Endothelial cell of umbilical vein (primary cell): ENCODE data around the gene VPS41. TPM values are rescaled to one million over a fixed set of nuclear protein-coding genes. Genes with fewer than 3 reads are reported as not detected.

ENCODE experiments used
- BruUV-seq: library from RNA; stranded (reverse); fragments of 400-500 nt; replicated peaks from 2 replicates; lab custom pipeline; 2021; lab: Mats Ljungman, UMichigan
- CTCF ChIA-PET: fragments of 300-600, 350-600 bp; sonication (Branson Sonifier 250); formaldehyde crosslinking; loops from one replicate; lab custom pipeline; 2021; ENCODE audit warnings: antibody characterized with exemption, inconsistent platforms; lab: Charles Lee
- POLR2A ChIA-PET: fragments of 300-600, 350-600 bp; sonication (Branson Sonifier 250); formaldehyde crosslinking; loops from one replicate; lab custom pipeline; 2021; ENCODE audit warnings: antibody characterized with exemption, inconsistent platforms; lab: Charles Lee
- DNase-seq: peaks from one replicate; pipeline ENCODE4 v3.0.0-alpha.2; 2011; ENCODE audit warnings: low read depth, low spot score
- FAIRE-seq: peaks from 2 replicates; lab custom pipeline; 2011; peaks lifted over from hg19 to GRCh38; lab: Jason Lieb, UNC
- H2AFZ ChIP-seq: 2 replicates; pipeline ENCODE4 v1.6.0; 2012; ENCODE audit warnings: low read depth, low read length, control low read depth, inconsistent platforms
- H3K27ac ChIP-seq: 2 replicates; pipeline ENCODE4 v1.5.1; 2011; ENCODE audit warnings: low read depth, mild to moderate bottlenecking, control low read depth, low read length, moderate library complexity; ENCODE audit not compliant: insufficient read depth
- H3K27me3 ChIP-seq, 2 experiments: 2 replicates each; pipeline versions ENCODE4 v1.6.0 to v1.6.1; 2011; ENCODE audit warnings: low read length in 2 of 2, mixed read lengths in 1 of 2; ENCODE audit not compliant: control insufficient read depth in 2 of 2, insufficient read depth in 2 of 2
- H3K36me3 ChIP-seq, 2 experiments: 2 replicates in 1 of 2; 3 replicates in 1 of 2; pipeline ENCODE4 v1.5.1; 2011; ENCODE audit warnings: low read length in 2 of 2, mild to moderate bottlenecking in 1 of 2, moderate library complexity in 1 of 2; ENCODE audit not compliant: control insufficient read depth in 2 of 2, insufficient read depth in 2 of 2; ENCODE audit errors: extremely low read depth in 1 of 2
- H3K4me1 ChIP-seq: 3 replicates; pipeline ENCODE4 v1.5.1; 2011; ENCODE audit warnings: mild to moderate bottlenecking, low read length; ENCODE audit not compliant: control insufficient read depth, insufficient read depth; ENCODE audit errors: extremely low read depth
- H3K4me2 ChIP-seq: 2 replicates; pipeline ENCODE4 v1.6.1; 2011; ENCODE audit warnings: low read length, control low read depth, mixed read lengths; ENCODE audit not compliant: insufficient read depth
- H3K4me3 ChIP-seq, 3 experiments: fragments of 200-600 bp in 1 of 3; sonication (generic), shearing (Covaris generic) in 1 of 3; replicated peaks in 1 of 3; 2 replicates each; pipeline ENCODE4 v1.5.1; 2011 to 2016; ENCODE audit warnings: control low read depth in 3 of 3, low read length in 3 of 3, mild to moderate bottlenecking in 2 of 3, inconsistent platforms in 1 of 3, low read depth in 1 of 3, moderate library complexity in 1 of 3; ENCODE audit not compliant: insufficient read depth in 1 of 3
- H3K79me2 ChIP-seq: 2 replicates; pipeline ENCODE4 v1.6.0; 2012; ENCODE audit warnings: low read length, inconsistent platforms; ENCODE audit not compliant: control insufficient read depth, insufficient read depth
- H3K9ac ChIP-seq: replicated peaks from 2 replicates; pipeline ENCODE3; 2011; ENCODE audit warnings: low read length, control low read depth; ENCODE audit not compliant: insufficient read depth; ENCODE audit errors: extremely low read depth
- H3K9me1 ChIP-seq: replicated peaks from 3 replicates; pipeline ENCODE4 v1.6.0; 2011; ENCODE audit warnings: mild to moderate bottlenecking, low read length; ENCODE audit not compliant: control insufficient read depth, insufficient read depth; ENCODE audit errors: extremely low read depth
- H3K9me3 ChIP-seq: replicated peaks from 2 replicates; pipeline ENCODE4 v1.5.1; 2012; ENCODE audit warnings: low read length, inconsistent platforms; ENCODE audit not compliant: control insufficient read depth, insufficient read depth
- H4K20me1 ChIP-seq: replicated peaks from 2 replicates; pipeline ENCODE3; 2011; ENCODE audit warnings: mild to moderate bottlenecking, low read length; ENCODE audit not compliant: control insufficient read depth, insufficient read depth; ENCODE audit errors: extremely low read depth
- EZH2 ChIP-seq: IDR thresholded peaks from 2 replicates; pipeline ENCODE4 v1.6.1; 2012; ENCODE audit warnings: borderline replicate concordance, low read depth, mild to moderate bottlenecking, moderate library complexity, low read length, inconsistent platforms; ENCODE audit not compliant: severe bottlenecking
- FOS ChIP-seq: IDR thresholded peaks from 2 replicates; pipeline ENCODE4 v1.6.1; 2011; ENCODE audit warnings: mild to moderate bottlenecking, low read length, moderate library complexity, borderline replicate concordance; ENCODE audit not compliant: insufficient read depth
- GATA2 ChIP-seq: IDR thresholded peaks from 2 replicates; pipeline ENCODE4 v1.7.0; 2011; ENCODE audit warnings: low read depth, mild to moderate bottlenecking, moderate library complexity, mixed read lengths, low read length; ENCODE audit not compliant: insufficient read length, insufficient read depth
- JUN ChIP-seq: IDR thresholded peaks from 2 replicates; pipeline ENCODE4 v1.6.1; 2011; ENCODE audit warnings: borderline replicate concordance, low read depth; ENCODE audit not compliant: insufficient read length, insufficient read depth
- MAX ChIP-seq: IDR thresholded peaks from 2 replicates; pipeline ENCODE4 v1.6.1; 2011; ENCODE audit not compliant: insufficient read depth, insufficient read length
- MYC ChIP-seq: IDR thresholded peaks from one replicate; pipeline ENCODE4 v1.6.1; 2011; ENCODE audit warnings: mild to moderate bottlenecking, low read depth, low read length
- POLR2A ChIP-seq: IDR thresholded peaks from 2 replicates; pipeline ENCODE4 v1.6.1; 2012; ENCODE audit warnings: low read depth, mild to moderate bottlenecking, control low read depth, low read length
- POLR2AphosphoS5 ChIP-seq: IDR thresholded peaks from 2 replicates; pipeline ENCODE4 v1.6.1; 2012; ENCODE audit warnings: low read depth, mild to moderate bottlenecking, control low read depth, low read length, moderate library complexity; ENCODE audit not compliant: insufficient read depth
- dilution Hi-C: fragments of 300-500 bp; cut with MboI; formaldehyde crosslinking; loops from one replicate; pipeline ENCODE4 v1.15.0; 2019; ENCODE audit warnings: low sequenced_read_pairs; ENCODE audit not compliant: extremely low pct_ligation_motif_present
- intact Hi-C: fragments of 100-400 bp; cut with micrococcal nuclease; formaldehyde crosslinking; loops from one replicate; pipeline ENCODE4 v1.10.0; 2022
- polyA plus RNA-seq, 4 experiments: library from polyadenylated mRNA; depleted of rRNA in 3 of 4; stranded (reverse) in 3 of 4; unstranded in 1 of 4; fragments of >200 nt; gene quantifications; 2 replicates each; pipeline versions ENCODE4 v1.2.1 to v1.2.3, GENCODE V29; 2011 to 2012; ENCODE audit warnings: missing spikeins in 1 of 4
- total RNA-seq: library from RNA; stranded (reverse); gene quantifications from 2 replicates; pipeline ENCODE4 v1.2.3, GENCODE V29; 2021
- TF ChIP-seq, protein P1 (sequence below), 2 donors: IDR thresholded peaks; 1 replicate in 1 of 2; 2 replicates in 1 of 2; pipeline ENCODE4 v1.5.1; 2011; ENCODE audit warnings: low read length in 2 of 2, mild to moderate bottlenecking in 2 of 2, moderate library complexity in 2 of 2, control low read depth in 1 of 2, inconsistent platforms in 1 of 2, low read depth in 1 of 2; ENCODE audit not compliant: insufficient read depth in 1 of 2; ENCODE audit errors: extremely low read depth in 1 of 2

VPS41 gene
- total and polyA plus RNA-seq, 2 donors (not counting 3 experiments of a cell fraction or from before 2014, with no cell fraction given): 14.3 to 79.8 TPM

DNA sequence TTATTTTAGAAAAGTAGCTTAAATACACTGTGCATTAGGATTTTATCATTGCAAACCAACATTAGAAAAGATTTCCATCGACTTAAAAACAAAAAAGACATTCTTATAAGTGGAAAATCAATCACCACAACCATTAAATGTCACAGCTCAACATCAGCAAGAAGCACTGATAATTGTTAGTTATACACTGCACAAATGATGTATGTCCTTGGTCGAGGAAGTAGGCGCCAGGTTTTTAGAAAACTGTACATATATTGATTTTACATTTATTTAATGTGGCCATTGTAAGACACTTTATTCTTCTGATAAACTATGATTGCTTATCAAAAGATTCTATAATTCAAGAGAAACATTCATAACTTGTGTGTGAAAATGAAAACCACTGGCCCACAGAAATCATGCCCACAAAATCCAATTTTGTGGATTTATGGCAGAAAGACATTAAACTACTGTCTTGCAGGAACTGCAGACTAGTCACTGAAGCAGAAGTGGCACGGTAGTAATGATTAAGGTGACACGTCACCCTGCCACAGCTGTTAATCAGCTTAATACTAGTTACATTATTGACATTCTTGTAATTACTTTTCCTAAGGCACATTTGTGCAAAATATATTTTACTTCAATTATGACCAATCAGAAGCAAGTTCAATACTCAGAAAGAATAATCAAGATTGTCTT lies 79.4 kb downstream of the VPS41 start:
- Histone ChIP-seq H3K36me3 (no peaks in the 10 kb centered on the region), H2AFZ (no peak overlapping the region), H3K9me3 (no peaks in the 10 kb centered on the region), H3K79me2 (no peaks in the 10 kb centered on the region), H3K4me2 (no peak overlapping the region), H3K4me3 (no peak overlapping the region), H3K9ac (no peak overlapping the region), H3K27me3 (no peaks in the 10 kb centered on the region), H3K9me1 (no peaks in the 10 kb centered on the region), H4K20me1 (no peaks in the 10 kb centered on the region), H3K4me1 (peaks cover 5% of the 10 kb centered on the region), H3K27ac (no peak overlapping the region)
- no peak for DNase-seq
- dilution Hi-C loops (no loop called here), intact Hi-C loops (no loop called here)
- ChIA-PET CTCF (interaction anchor here (1.1 to 1.5 kb wide), 2 partner anchors 8 to 14 kb away, joined by 3 to 5 read pairs; no protein-coding TSS in a partner anchor), POLR2A (no interaction called here)
- FAIRE-seq: no peak
- TF ChIP-seq JUN (no peak), GATA2 (no peak), FOS (no peak), POLR2A (no peak), EZH2 (no peak), MYC (no peak), MAX (no peak), POLR2AphosphoS5 (no peak)
- TF ChIP-seq, protein P1, sequence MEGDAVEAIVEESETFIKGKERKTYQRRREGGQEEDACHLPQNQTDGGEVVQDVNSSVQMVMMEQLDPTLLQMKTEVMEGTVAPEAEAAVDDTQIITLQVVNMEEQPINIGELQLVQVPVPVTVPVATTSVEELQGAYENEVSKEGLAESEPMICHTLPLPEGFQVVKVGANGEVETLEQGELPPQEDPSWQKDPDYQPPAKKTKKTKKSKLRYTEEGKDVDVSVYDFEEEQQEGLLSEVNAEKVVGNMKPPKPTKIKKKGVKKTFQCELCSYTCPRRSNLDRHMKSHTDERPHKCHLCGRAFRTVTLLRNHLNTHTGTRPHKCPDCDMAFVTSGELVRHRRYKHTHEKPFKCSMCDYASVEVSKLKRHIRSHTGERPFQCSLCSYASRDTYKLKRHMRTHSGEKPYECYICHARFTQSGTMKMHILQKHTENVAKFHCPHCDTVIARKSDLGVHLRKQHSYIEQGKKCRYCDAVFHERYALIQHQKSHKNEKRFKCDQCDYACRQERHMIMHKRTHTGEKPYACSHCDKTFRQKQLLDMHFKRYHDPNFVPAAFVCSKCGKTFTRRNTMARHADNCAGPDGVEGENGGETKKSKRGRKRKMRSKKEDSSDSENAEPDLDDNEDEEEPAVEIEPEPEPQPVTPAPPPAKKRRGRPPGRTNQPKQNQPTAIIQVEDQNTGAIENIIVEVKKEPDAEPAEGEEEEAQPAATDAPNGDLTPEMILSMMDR (IDR thresholded peaks at IDR 0.05; ENCODE audit: extremely low read depth in 1 of 2, insufficient read depth in 1 of 2, low read depth in 1 of 2, low read length in 2 of 2): no peak
- no TSS peak for BruUV-seq
